HT1080 (cell line): ENCODE results near the gene GOLGA8B. TPM values are rescaled to one million over a fixed set of nuclear protein-coding genes. Genes with fewer than 3 reads are reported as not detected.
"Not testable (repeated sequence)": the region's sequence is repeated elsewhere in the genome, so short reads cannot be mapped to it uniquely, and the experiment has no call there.

Experiments used
- DNase-seq: peaks from one replicate; pipeline ENCODE4 v3.0.0-alpha.2; 2015; ENCODE audit warnings: low read depth
- small RNA-seq: library from RNA; depleted of rRNA; stranded (forward); fragments of <200 nt; gene quantifications from one replicate; pipeline ENCODE3, GENCODE V24; 2014
- total RNA-seq: library from RNA; depleted of rRNA; stranded (reverse); fragments of >200 nt; shearing (Covaris generic); gene quantifications from 2 replicates; pipeline ENCODE4 v1.2.3, GENCODE V29; 2014; rRNA removed

The GOLGA8B gene
- total RNA-seq, 1 experiment from 2014 or later = 9.6 TPM

DNA sequence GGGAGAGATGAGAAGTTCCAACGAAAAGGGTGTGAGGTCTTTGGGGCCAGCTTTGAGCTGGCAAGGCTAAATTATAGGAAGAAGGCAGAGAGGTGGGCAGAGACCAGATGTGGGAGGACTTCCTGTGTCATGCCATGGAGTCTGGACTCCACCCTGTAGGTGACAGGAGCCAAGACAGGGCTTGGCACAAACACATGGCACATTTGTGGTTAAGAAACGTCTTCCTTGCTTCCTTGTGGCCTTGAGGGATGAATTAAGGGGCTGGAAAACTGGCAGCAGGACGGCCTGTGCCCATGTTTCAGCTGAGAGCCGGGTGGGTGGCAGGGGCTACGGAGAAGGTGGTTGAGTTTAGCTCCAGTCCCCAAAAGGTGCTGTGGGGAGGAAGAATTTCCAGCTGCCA is 18.7 kb downstream of the GOLGA8B start:
- not testable (repeated sequence) for DNase-seq

DNA sequence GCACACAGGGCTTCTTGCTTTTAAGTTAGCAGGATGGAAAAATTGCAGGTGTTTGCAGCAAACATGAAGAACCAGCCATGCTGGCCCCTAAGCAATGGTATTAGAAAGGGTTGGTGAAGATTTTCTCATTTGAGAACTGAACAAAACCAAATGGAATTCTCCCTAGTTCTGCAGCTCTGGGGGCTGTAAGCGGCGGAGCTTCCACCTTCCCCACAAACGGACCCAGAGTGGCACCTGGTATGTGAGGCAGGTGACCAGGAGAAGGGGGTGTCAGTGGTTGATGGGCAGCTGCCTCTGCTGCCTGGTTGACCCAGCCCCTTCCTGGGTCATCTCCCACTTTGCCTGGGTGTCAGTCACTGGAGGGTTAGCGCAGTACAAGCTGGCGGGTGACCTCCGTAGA is 22.6 kb downstream of the GOLGA8B start:
- not testable (repeated sequence) for DNase-seq

DNA sequence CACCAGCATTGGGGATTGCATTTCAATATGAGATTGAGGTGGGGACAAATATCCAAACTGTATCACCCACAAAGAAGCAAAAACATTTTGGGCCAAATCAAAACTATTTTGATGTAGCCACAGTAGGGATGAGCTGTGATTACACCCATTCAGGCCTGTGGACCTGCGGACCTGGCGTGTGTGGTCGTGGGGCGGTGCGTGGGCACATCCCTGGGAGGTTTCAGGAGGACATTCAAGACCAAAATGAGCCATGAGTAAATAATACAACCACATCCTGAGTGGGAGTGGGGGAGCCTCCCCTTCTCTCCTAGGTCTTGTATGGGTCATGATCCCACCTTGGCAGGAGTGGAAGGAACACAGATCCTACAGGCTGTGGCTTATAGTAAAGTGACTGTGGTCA is 23.7 kb downstream of the GOLGA8B start:
- DNase-seq = not testable (repeated sequence)

DNA sequence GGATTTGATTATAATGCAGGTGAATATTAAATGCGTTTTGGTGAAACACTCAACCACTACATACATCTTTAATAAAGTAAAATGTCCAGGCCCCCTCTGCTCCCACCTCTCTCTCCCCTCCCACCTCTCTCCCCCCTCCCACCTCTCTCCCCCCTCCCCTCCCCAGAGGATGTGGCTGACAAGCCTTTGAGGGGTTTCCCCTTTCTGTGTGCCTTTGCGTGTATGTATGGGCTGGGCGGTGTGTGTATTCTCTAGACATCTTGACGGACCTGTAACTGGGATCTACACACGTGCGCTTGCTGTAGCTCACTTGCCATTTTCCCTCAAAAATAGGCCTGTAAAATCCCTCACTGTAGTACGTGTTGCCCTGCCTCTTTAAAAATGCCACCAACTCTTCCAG is 28.3 kb downstream of the GOLGA8B start:
- not testable (repeated sequence) for DNase-seq

DNA sequence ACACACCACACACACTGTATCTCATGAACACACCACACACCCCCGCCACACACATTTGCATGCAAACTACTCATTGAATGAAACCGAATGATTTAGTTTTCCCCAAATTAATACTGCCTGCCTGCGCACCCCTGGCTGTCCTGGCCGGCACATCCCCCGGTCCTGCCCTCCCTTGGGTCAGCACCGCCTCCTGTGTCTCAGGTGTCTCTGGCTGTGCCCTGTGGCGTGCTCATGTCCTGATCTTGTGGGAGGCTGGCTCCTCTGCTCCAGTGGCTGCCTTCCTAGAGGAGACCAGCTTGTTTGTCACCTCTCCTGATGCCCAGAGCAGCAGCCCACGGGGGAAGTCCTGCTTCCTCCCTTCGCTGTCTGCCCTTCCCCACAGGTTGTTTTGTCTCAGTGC is 28.7 kb downstream of the GOLGA8B start:
- not testable (repeated sequence) for DNase-seq

DNA sequence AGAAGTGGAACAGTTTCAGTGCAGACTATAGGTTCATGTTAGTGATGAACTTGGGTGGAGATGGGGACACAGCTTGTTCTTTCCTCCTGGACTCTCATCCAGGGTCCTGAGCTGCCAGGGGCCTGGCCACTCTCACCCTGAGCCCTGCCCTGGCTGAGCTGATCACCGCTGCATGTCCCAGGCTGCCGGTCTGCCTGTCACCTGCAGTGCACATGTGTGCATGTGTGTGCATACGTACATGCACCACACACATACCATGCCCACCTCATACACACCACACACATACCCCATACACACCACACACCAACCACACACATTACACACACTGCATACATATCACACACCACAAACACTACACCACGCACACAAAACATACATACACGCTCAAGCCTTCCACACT is 29.3 kb downstream of the GOLGA8B start:
- not testable (repeated sequence) for DNase-seq

DNA sequence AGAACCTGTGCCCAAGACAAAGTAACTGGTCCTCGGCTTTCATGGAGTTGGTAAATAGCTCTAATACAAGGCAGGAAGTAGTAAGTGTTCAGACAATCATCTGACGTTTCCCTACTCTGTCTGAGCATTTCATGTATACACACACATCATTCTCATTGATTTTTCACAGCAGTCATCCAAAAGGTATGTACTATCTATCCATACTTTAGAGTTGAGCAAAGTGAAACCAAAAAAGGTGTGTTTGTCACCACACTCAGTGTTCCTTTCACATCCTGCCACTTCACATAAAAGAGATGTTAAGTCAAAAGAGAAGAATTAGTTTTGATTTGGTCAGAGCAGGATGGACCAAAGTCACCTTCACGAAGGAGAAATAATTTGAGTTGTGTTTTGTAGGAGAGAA is 33.3 kb downstream of the GOLGA8B start:
- DNase-seq = not testable (repeated sequence)

DNA sequence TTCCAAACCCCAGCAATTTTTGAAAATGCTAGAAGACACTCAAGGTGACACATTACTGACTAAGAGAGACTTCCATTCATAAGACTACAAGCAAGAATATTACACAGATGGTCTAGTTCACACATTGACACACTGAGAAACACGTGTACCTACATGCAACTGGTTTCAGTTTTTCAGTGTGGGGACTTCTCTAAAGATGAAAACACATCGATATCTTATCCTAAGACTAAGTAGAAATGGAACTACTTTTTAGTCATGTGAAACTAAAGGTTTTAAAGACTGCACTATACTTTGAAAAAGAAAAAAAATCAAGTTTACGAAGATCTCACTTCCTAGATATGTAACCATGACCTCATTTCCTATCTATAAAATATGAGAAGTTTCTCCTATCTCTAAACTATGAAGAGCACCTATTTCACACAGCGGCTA is 34.1 kb downstream of the GOLGA8B start:
- DNase-seq = not testable (repeated sequence)

DNA sequence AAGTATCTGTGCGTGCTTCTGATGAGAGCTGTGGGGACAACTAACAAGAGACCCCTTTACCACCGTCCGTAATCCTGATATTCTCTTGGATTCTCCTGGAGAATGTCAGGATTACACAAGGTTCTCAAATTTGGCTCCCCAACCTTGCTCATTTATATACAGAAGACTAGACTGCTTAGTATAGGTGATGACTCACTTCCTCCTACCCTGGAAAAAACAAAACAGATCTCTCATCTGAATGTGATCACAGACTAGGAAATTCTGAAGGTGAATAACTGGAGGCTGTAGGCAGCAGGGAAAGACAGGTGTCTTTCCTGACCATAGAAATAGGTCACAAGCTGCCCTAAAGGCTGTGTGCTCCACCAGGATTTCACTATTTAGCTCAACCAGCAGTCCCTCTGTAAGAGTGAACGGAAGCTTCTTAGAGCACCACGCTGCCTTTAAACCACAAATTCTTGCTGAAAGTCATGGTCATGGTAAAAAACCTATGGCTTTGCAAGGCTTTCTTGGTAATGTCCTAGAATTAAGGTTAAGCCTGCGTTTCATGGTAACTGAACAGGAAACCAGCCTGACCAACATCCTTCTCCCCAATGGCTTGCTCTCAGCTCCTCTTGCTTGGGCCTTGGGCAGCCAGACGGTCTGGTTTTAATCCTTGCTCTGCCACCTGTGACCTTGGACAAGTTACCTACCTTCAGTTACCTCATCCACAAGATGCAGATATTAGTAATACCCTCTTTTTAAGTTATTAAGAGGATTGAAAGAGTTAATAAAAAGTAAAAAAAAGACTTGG is 39.4 kb downstream of the GOLGA8B start:
- DNase-seq = not testable (repeated sequence)

DNA sequence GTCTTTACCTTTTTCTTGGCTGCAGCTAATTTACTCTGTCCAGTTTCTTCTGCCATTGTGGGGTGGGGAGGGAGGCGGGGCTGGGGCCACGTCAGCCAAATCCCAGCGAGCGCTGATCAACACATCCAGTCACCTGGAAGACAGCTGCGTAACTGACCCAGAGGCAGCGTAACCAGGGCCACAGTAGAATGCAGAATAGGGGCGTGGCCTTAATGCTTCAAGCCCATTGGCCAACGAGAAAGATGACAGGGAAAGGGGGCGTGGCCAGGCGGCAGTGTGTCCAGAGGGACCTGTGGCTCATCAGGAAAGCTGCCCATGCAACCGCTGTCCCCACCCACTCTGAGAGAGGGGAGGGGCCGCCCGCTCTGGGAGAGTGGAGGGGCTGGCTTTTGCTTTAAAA is 47.6 kb downstream of the GOLGA8B start:
- not testable (repeated sequence) for DNase-seq

Small RNA genes within 50 kb of the gene (small RNA-seq; reads per million reads assigned to genes)
- gene RF00425 = 0.07 reads per million

Other genes with a start within 250 kb of the GOLGA8B start
- gene SLC12A6, start 245.9 kb downstream of the GOLGA8B start, total RNA-seq = 9.3 TPM in 2 replicates
- 276 and 421 TPM in 2 replicates for gene NOP10, start 240.5 kb downstream of the GOLGA8B start, total RNA-seq
- gene NUTM1, start 240.3 kb downstream of the GOLGA8B start, total RNA-seq = not detected in 2 replicates
- 22.3 and 25.4 TPM in 2 replicates for gene LPCAT4, start 216.5 kb downstream of the GOLGA8B start, total RNA-seq
- 7.6 and 11.9 TPM in 2 replicates for gene GOLGA8A, start 145.8 kb downstream of the GOLGA8B start, total RNA-seq
- gene GJD2, start 171.3 kb upstream of the GOLGA8B start, total RNA-seq = not detected in 2 replicates
- gene ACTC1, start 211.9 kb upstream of the GOLGA8B start, total RNA-seq = not detected in 2 replicates